GM12801 (cell line): Measurements from ENCODE around the gene MTUS2.

Experiments used
- TF ChIP-seq, protein P1 (sequence below): IDR thresholded peaks from one replicate; pipeline ENCODE4 v1.5.1; 2011; ENCODE audit warnings: control low read depth; ENCODE audit not compliant: insufficient read length; ENCODE audit errors: extremely low read depth

Gene MTUS2

DNA sequence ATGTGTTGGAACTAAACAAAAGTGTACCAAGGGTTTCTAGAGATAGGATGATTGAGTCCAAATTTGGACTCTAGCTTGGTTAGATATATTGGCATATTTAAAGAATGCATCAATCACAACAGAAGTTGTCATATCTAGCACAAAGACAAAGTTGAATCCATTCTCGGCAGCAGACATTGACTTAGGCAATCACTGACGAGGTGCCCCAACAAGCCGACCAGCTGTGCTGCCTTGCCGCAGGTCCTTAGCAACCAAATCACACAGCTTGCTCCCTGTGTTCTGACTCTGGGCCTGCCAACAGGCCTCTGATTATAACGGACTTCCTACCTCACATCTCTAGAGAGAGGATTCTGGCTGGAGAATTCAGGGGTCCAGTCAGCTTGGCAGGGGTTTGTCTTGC, 208.7 kb downstream of the MTUS2 start:
- TF ChIP-seq, protein P1, sequence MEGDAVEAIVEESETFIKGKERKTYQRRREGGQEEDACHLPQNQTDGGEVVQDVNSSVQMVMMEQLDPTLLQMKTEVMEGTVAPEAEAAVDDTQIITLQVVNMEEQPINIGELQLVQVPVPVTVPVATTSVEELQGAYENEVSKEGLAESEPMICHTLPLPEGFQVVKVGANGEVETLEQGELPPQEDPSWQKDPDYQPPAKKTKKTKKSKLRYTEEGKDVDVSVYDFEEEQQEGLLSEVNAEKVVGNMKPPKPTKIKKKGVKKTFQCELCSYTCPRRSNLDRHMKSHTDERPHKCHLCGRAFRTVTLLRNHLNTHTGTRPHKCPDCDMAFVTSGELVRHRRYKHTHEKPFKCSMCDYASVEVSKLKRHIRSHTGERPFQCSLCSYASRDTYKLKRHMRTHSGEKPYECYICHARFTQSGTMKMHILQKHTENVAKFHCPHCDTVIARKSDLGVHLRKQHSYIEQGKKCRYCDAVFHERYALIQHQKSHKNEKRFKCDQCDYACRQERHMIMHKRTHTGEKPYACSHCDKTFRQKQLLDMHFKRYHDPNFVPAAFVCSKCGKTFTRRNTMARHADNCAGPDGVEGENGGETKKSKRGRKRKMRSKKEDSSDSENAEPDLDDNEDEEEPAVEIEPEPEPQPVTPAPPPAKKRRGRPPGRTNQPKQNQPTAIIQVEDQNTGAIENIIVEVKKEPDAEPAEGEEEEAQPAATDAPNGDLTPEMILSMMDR: no peak

DNA sequence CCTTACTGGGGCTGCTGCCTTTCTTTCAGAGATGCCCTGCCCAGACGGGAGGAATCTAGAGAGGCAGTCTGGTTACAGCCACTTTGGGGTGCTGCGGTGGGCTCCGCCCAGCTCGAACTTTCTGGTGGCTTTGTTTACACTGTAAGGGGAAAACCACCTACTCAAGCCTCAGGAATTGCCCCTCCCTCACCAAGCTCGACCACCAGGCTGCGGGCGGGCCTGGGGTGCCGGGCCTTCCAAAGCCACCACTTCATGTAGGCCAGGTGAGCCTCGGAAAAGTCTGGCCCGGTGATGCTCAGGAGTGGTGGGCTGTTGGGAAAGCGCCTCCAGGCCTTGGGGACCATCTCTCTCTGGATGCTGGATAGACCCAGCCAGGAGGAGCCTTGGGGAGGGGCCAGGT, 218.6 kb downstream of the MTUS2 start:
- TF ChIP-seq, protein P1: no peak

DNA sequence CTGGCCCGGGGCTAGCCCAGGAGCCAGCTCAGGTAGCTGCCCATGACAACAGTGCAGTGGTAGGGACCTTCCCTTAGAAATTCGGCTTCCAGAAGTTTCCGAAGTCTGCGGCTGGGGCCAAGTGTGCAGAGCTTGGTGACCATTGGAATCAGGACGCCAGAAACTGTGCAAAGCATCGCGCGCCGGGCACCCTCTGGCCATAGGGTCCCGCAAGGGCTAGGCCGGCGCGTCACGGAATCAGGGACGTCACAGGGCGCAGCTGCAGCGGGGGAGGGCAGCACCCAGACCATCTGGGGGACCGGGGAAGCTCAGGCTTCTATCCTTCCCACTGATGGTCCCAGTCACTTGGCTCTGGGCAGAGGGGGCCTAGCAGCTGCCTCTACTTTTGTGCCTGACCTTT, 219.1 kb downstream of the MTUS2 start:
- TF ChIP-seq, protein P1: no peak

- TF ChIP-seq, protein P1: no peak
Measured at GRCh38 chr13:29046588-29046987, 226.4 kb downstream of the MTUS2 start.

GRCh38 chr13:29049524-29049923, 229.4 kb downstream of the MTUS2 start:
- TF ChIP-seq, protein P1: no peak

DNA sequence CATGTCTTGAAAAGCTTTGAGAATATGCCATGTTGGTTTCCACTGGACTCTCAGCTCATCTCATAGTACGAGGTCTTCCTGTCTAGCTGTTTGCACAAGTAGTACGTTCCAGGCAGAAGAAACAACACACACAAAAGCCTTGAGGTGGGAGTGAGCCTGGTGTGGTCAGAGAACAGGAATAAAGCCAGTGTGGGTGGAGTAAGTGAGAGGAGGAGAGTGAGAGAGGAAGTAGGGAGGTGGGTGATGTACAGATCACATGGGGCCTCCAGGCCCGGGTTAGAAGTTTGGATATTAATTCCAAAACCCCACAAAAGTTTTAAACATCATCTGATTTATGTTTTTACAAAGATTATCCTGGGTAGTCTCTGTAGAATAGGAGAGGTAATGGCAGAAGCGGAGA, 230.6 kb downstream of the MTUS2 start:
- TF ChIP-seq, protein P1: no peak

GRCh38 chr13:29059800-29060199, 239.7 kb downstream of the MTUS2 start:
- TF ChIP-seq, protein P1: no peak

DNA sequence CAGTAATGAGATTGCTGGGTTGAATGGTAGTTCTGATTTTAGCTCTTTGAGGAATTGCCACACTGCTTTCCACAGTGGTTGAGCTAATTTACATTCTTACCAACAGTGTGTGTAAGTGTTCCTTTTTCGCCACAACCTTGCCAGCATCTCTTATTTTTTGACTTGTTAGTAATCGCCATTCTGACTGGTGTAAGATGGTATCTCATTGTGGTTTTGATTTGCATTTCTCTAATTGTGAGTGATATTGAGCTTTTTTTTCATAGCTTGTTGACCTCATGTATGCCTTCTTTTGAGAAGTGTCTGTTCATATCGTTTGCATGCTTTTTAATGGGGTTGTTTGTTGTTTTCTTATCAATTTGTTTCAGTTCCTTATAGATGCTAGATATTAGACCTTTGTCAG, 245.0 kb downstream of the MTUS2 start:
- TF ChIP-seq, protein P1: no peak
